OCI-LY3 (cell line): ENCODE data around the gene EMC6.

ENCODE experiments used
- H2AFZ ChIP-seq: fragments of 200-600, 300-600 bp; shearing (Covaris generic); 2 replicates; pipeline ENCODE4 v1.6.0; 2014; ENCODE audit warnings: antibody characterized with exemption, low read depth, low read length
- H3K27ac ChIP-seq: fragments of 200-600, 300-600 bp; sonication (generic); 2 replicates; pipeline ENCODE4 v1.5.1; 2014; ENCODE audit warnings: mild to moderate bottlenecking, low read length, moderate library complexity, mixed read lengths
- H3K27me3 ChIP-seq: fragments of 200-600, 300-600 bp; sonication (generic); 2 replicates; pipeline ENCODE4 v1.6.1; 2014; ENCODE audit warnings: low read depth, low read length, mixed read lengths
- H3K36me3 ChIP-seq: fragments of 200-600, 300-600 bp; sonication (generic); replicated peaks from 2 replicates; pipeline ENCODE3; 2014; ENCODE audit warnings: low read depth, low read length, mixed read lengths
- H3K4me1 ChIP-seq: fragments of 300-600, 200-600 bp; sonication (generic); 2 replicates; pipeline ENCODE4 v1.6.1; 2014; ENCODE audit warnings: low read length, mixed read lengths
- H3K4me2 ChIP-seq: fragments of 200-600, 300-600 bp; sonication (generic); 2 replicates; pipeline ENCODE4 v1.6.1; 2014; ENCODE audit warnings: low read length, mixed read lengths
- H3K4me3 ChIP-seq: fragments of 300-600, 200-600 bp; sonication (generic); 2 replicates; pipeline ENCODE4 v1.5.1; 2014; ENCODE audit warnings: antibody characterized with exemption, mild to moderate bottlenecking, low read length, moderate library complexity
- H3K79me2 ChIP-seq: fragments of 300-600, 200-600 bp; shearing (Covaris generic); 2 replicates; pipeline ENCODE4 v1.6.1; 2014; ENCODE audit warnings: mild to moderate bottlenecking, low read length, mixed read lengths
- H3K9ac ChIP-seq: fragments of 300-600, 200-600 bp; shearing (Covaris generic); 2 replicates; pipeline ENCODE4 v1.6.0; 2014; ENCODE audit warnings: mild to moderate bottlenecking, low read length, moderate library complexity
- H3K9me3 ChIP-seq: fragments of 200-600, 300-600 bp; shearing (Covaris generic); 2 replicates; pipeline ENCODE4 v1.6.1; 2014; ENCODE audit warnings: low read length, mixed read lengths; ENCODE audit not compliant: insufficient read depth
- H4K20me1 ChIP-seq: fragments of 200-600, 300-600 bp; sonication (generic); 2 replicates; pipeline ENCODE4 v1.6.1; 2016; ENCODE audit warnings: low read length, mixed read lengths; ENCODE audit not compliant: insufficient read depth
- EZH2phosphoT487 ChIP-seq: fragments of 200-600 bp; shearing (Covaris generic); IDR thresholded peaks from 2 replicates; pipeline ENCODE4 v1.6.1; 2018; ENCODE audit warnings: antibody characterized with exemption, mixed run types, low read depth
- TF ChIP-seq, protein P1 (sequence below): fragments of 200-600, 300-600 bp; sonication (generic); IDR thresholded peaks from 2 replicates; pipeline ENCODE4 v1.5.1; 2014; ENCODE audit warnings: antibody characterized with exemption, low read length, low read depth

The EMC6 gene

DNA sequence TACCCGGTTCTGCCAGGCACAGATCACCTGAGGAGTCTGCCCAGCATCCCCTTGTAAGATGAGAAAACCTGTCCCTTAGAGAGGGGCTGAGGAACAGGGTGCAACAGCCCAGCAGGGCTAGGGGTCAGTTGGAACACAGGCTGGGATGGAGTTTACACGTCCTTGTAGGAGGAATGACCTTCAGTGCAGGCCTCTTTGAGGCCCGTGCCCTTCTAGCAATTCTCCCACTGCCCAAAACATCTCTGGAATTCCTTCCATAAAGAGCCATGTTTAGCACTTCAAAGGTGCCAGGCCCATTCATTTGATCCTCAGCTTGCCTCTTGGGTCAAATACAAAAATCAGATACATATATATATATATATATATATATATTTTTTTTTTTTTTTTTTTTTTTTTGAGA lies 27.6 kb upstream of the EMC6 start:
- Histone ChIP-seq H2AFZ (no peak overlapping the region), H3K9me3 (no peaks in the 10 kb centered on the region), H4K20me1 (no peaks in the 10 kb centered on the region), H3K36me3 (no peaks in the 10 kb centered on the region), H3K27me3 (no peaks in the 10 kb centered on the region), H3K4me3 (no peak overlapping the region), H3K4me2 (no peak overlapping the region), H3K9ac (no peak overlapping the region), H3K4me1 (peaks cover 12% of the 10 kb centered on the region), H3K27ac (no peak overlapping the region), H3K79me2 (no peaks in the 10 kb centered on the region)
- TF ChIP-seq, protein P1, sequence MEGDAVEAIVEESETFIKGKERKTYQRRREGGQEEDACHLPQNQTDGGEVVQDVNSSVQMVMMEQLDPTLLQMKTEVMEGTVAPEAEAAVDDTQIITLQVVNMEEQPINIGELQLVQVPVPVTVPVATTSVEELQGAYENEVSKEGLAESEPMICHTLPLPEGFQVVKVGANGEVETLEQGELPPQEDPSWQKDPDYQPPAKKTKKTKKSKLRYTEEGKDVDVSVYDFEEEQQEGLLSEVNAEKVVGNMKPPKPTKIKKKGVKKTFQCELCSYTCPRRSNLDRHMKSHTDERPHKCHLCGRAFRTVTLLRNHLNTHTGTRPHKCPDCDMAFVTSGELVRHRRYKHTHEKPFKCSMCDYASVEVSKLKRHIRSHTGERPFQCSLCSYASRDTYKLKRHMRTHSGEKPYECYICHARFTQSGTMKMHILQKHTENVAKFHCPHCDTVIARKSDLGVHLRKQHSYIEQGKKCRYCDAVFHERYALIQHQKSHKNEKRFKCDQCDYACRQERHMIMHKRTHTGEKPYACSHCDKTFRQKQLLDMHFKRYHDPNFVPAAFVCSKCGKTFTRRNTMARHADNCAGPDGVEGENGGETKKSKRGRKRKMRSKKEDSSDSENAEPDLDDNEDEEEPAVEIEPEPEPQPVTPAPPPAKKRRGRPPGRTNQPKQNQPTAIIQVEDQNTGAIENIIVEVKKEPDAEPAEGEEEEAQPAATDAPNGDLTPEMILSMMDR: no peak
- TF ChIP-seq EZH2phosphoT487: no peak

- no peaks in the 10 kb centered on the region for H3K79me2 ChIP-seq
- H3K4me1 ChIP-seq: peaks cover 16% of the 10 kb centered on the region
- H3K27ac ChIP-seq: no peak overlapping the region
- H2AFZ ChIP-seq: no peak overlapping the region
- no peak for TF ChIP-seq EZH2phosphoT487
- TF ChIP-seq, protein P1: no peak
- no peak overlapping the region for H3K4me3 ChIP-seq
- no peaks in the 10 kb centered on the region for H3K9me3 ChIP-seq
- H3K4me2 ChIP-seq: no peak overlapping the region
- no peak overlapping the region for H3K9ac ChIP-seq
- no peaks in the 10 kb centered on the region for H3K27me3 ChIP-seq
- H3K36me3 ChIP-seq: no peaks in the 10 kb centered on the region
- H4K20me1 ChIP-seq: no peaks in the 10 kb centered on the region
Measured at GRCh38 chr17:3641717-3642486, 26.7 kb upstream of the EMC6 start.

DNA sequence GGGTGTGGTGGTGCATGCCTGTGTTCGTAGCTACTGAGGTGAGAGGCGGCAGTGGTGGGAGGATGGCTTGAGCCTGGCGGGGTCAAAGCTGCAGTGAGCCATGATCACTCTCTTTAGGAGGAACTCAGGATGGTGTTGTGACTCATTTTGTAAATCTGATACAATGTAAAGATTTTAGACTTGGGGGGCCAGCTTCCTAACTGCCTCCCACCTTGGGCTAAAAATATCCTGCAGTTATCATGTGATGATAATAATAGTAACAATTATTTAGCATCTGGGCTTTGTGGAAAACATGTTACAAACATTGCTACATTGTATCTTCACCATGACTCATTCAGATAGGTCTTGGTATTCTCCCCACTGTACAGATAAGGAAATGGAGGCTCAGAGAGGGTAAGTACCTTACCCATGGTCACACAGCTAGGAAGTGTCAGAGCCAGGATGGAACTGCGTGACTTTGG lies 24.7 kb upstream of the EMC6 start:
- no peak for TF ChIP-seq EZH2phosphoT487
- TF ChIP-seq, protein P1: no peak
- no peak overlapping the region for H3K4me2 ChIP-seq
- no peak overlapping the region for H3K4me3 ChIP-seq
- no peaks in the 10 kb centered on the region for H4K20me1 ChIP-seq
- H3K9ac ChIP-seq: no peak overlapping the region
- peaks cover 16% of the 10 kb centered on the region for H3K4me1 ChIP-seq
- H3K27ac ChIP-seq: no peak overlapping the region
- H2AFZ ChIP-seq: no peak overlapping the region
- no peaks in the 10 kb centered on the region for H3K36me3 ChIP-seq
- H3K9me3 ChIP-seq: no peaks in the 10 kb centered on the region
- no peaks in the 10 kb centered on the region for H3K27me3 ChIP-seq
- no peaks in the 10 kb centered on the region for H3K79me2 ChIP-seq

- H3K27ac ChIP-seq: no peak overlapping the region
- no peak overlapping the region for H2AFZ ChIP-seq
- no peaks in the 10 kb centered on the region for H4K20me1 ChIP-seq
- H3K4me3 ChIP-seq: no peak overlapping the region
- H3K36me3 ChIP-seq: no peaks in the 10 kb centered on the region
- H3K27me3 ChIP-seq: no peaks in the 10 kb centered on the region
- no peaks in the 10 kb centered on the region for H3K9me3 ChIP-seq
- H3K79me2 ChIP-seq: no peaks in the 10 kb centered on the region
- H3K4me2 ChIP-seq: no peak overlapping the region
- H3K4me1 ChIP-seq: peaks cover 9% of the 10 kb centered on the region
- H3K9ac ChIP-seq: no peak overlapping the region
- TF ChIP-seq EZH2phosphoT487: no peak
Measured at GRCh38 chr17:3645310-3645709, 23.3 kb upstream of the EMC6 start.
